K562 (cell line): Measurements from ENCODE around the gene STMN3. TPM values are rescaled to one million over a fixed set of nuclear protein-coding genes. Genes with fewer than 3 reads are reported as not detected.

Experiments
- HDAC1 ChIP-seq, 2 experiments: fragments of 450-650 bp; IDR thresholded peaks; 2 replicates each; pipeline ENCODE4 v1.6.1; 2016 to 2017; ENCODE audit warnings: inconsistent platforms in 1 of 2, mild to moderate bottlenecking in 1 of 2, moderate library complexity in 1 of 2
- ID3 ChIP-seq, 2 experiments: fragments of 250-450 bp in 1 of 2; fragments of 450-650 bp in 1 of 2; sonication (Bioruptor Pico) in 1 of 2; IDR thresholded peaks; 2 replicates each; pipeline versions ENCODE4 v1.6.1 to v1.8.0; 2016 to 2021; ENCODE audit warnings: mild to moderate bottlenecking in 2 of 2, moderate library complexity in 2 of 2, missing compliant biosample characterization in 1 of 2, missing genetic modification characterization in 1 of 2
- REST ChIP-seq, 2 experiments: fragments of 450-650 bp; formaldehyde crosslinking in 1 of 2; IDR thresholded peaks; 2 replicates each; pipeline versions ENCODE4 v1.4.0 to v1.6.1; 2014 to 2020; ENCODE audit warnings: mild to moderate bottlenecking in 2 of 2, borderline replicate concordance in 1 of 2, low read depth in 1 of 2
- SIN3A ChIP-seq, 2 experiments: fragments of 150-350 bp in 1 of 2; IDR thresholded peaks; 2 replicates each; pipeline ENCODE4 v1.6.1; 2011 to 2016; ENCODE audit warnings: borderline replicate concordance in 2 of 2, low read depth in 2 of 2, low read length in 2 of 2, mild to moderate bottlenecking in 2 of 2, moderate library complexity in 2 of 2; ENCODE audit not compliant: control insufficient read depth in 1 of 2
- SMAD1 ChIP-seq: fragments of 150-350 bp; IDR thresholded peaks from 2 replicates; pipeline ENCODE4 v1.6.1; 2014; ENCODE audit warnings: low read length, low read depth; ENCODE audit not compliant: partially characterized antibody
- ZNF766 ChIP-seq: fragments of 200-800 bp; sonication (Bioruptor generic); conservative IDR thresholded peaks from 2 replicates; pipeline ENCODE4 v1.6.1; 2016; ENCODE audit warnings: missing genetic modification characterization, missing compliant biosample characterization
- polyA plus RNA-seq, 8 experiments: library from polyadenylated mRNA; depleted of rRNA in 4 of 8; stranded (reverse) in 5 of 8; unstranded in 3 of 8; fragments of >200 nt; fragmentation: Nextera tagmentation in 2 of 8; fragmentation: Illumina TruSeq in 1 of 8; extraction: Ambion mirVana in 2 of 8; extraction: Trizol in 1 of 8; gene quantifications; 2 replicates each; pipeline versions ENCODE4 v1.2.1 to v1.2.3, GENCODE V29; 2011 to 2014; ENCODE audit warnings: inconsistent platforms in 1 of 8, missing spikeins in 1 of 8
- total RNA-seq, 7 experiments: library from RNA; depleted of rRNA in 6 of 7; stranded (reverse); fragments of >200 nt in 6 of 7; fragmentation: Illumina TruSeq in 2 of 7; extraction: Trizol in 2 of 7; gene quantifications; 2 replicates each; pipeline versions ENCODE4 v1.2.1 to v1.2.3, GENCODE V29; 2011 to 2021; ENCODE audit warnings: low replicate concordance in 1 of 7
- TF ChIP-seq, protein P1 (sequence below): fragments of 450-650 bp; formaldehyde crosslinking; conservative IDR thresholded peaks from 2 replicates; pipeline ENCODE4 v1.4.0; 2022; ENCODE audit warnings: mild to moderate bottlenecking, missing genetic modification characterization

Gene STMN3
- total and polyA plus RNA-seq, 9 of the 15 experiments (the other 6 are each of a cell fraction or from before 2014, with no cell fraction given) = 0.70 to 65.6 (median 29.4) TPM

DNA sequence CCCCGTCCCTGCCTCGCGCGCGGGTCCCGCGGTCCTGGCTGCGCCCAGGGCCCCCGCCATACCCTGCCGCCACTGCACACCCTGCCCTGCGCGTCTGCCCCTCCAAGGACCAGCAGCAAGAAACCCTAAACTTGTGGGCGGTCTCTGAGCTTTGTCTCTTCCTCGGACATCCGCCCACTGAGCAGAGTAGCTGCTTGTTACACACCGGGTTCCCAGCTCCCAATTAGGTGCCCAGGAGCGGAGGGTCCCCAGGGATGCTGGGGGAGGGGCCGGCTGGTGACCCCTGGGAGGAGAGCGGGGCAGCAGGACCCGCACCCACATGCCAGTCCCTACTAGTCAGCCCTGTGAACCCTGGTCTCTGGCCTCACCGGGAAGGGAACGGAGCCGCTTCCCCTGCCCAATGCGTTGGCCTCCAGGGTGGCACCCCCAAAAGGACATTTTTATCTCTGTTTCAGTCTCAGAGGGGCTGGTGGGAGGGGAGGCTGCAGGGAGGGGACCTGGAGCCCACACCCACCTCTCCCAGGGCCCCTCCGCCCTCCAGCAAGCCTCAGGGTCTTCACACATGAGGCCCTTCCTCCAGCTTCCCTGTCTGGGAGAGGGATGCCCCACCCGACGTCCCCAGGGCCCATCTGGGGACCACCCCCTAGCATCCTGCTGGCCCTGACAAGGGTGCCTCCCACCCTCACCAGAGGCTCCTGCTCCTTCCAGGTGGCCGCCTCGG is 10.5 kb downstream of the STMN3 start (continued):
- TF ChIP-seq ID3 (CRISPR knock-in tag; IDR thresholded peaks at IDR 0.05) (no peak), ID3 (tag; IDR thresholded peaks at IDR 0.05) (no peak), HDAC1 (IDR thresholded peaks at IDR 0.05) (no peak), SMAD1 (no peak), REST (IDR thresholded peaks at IDR 0.05; ENCODE audit: borderline replicate concordance) (no peak), REST (CRISPR knock-in tag; IDR thresholded peaks at IDR 0.05; ENCODE audit: low read depth) (peak; percentile 8; the same call in 1 of the 2 replicates), SIN3A (IDR thresholded peaks at IDR 0.05; ENCODE audit: borderline replicate concordance in 2 of 2, control insufficient read depth in 1 of 2, low read depth in 2 of 2, low read length in 2 of 2) (no peak), ZNF766 (CRISPR knock-in tag) (0 out of 2 replicates have a peak, but pooled peaks have one; percentile 18)
- TF ChIP-seq, protein P1, sequence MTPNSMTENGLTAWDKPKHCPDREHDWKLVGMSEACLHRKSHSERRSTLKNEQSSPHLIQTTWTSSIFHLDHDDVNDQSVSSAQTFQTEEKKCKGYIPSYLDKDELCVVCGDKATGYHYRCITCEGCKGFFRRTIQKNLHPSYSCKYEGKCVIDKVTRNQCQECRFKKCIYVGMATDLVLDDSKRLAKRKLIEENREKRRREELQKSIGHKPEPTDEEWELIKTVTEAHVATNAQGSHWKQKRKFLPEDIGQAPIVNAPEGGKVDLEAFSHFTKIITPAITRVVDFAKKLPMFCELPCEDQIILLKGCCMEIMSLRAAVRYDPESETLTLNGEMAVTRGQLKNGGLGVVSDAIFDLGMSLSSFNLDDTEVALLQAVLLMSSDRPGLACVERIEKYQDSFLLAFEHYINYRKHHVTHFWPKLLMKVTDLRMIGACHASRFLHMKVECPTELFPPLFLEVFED = no peak
